GM19035 (cell line): Measurements from ENCODE around the gene WDR89.
A peak's percentile ranks its signal among the peaks of the same experiment; 100 is the strongest.
"Not testable (repeated sequence)": the region's sequence is repeated elsewhere in the genome, so short reads cannot be mapped to it uniquely, and the experiment has no call there.

Source experiments
- ATAC-seq: cut with Tn5 transposase; IDR thresholded peaks from one replicate; pipeline ENCODE4 v1.9.1; 2021; ENCODE audit not compliant: unreplicated experiment

WDR89 gene

GRCh38 chr14:63654936-63655335 lies 13.3 kb upstream of the WDR89 start:
- ATAC-seq = no peak

GRCh38 chr14:63654346-63654745 lies 12.7 kb upstream of the WDR89 start:
- no peak for ATAC-seq

GRCh38 chr14:63652406-63652805 lies 10.7 kb upstream of the WDR89 start:
- no peak for ATAC-seq

DNA sequence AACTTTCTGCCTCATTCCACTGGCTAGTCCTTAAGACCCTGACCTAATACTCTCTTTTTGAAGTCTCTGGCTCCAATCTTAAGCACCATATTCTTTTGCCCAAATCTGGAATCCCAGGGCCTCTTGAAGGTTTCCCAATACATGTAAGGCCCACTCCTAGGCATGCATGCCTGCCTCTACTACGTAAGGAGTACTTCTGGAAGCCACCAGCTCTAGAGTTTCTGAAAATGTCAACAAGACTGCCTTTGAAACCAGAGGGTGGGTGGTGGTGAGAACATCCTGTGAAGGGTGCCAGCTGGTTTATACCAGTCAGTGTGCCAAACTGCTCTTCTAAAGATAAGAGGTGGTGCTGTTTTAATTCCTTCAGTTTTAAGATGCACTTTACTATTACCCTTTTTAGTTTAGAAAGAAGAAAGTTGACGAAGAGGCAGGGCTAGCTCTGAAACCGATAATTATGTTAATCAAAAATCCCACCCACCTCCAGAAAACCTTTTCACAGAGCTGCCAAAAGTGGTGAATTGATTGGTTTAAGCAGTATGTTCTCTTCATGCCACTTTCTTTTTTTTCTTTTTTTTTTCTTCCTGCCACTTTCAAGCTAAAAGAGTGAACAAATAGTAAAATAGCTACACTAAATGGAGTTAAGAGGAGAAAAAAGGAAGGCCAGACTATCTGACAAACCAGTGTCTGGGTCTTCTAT lies 8.7 kb upstream of the WDR89 start:
- ATAC-seq = no peak

DNA sequence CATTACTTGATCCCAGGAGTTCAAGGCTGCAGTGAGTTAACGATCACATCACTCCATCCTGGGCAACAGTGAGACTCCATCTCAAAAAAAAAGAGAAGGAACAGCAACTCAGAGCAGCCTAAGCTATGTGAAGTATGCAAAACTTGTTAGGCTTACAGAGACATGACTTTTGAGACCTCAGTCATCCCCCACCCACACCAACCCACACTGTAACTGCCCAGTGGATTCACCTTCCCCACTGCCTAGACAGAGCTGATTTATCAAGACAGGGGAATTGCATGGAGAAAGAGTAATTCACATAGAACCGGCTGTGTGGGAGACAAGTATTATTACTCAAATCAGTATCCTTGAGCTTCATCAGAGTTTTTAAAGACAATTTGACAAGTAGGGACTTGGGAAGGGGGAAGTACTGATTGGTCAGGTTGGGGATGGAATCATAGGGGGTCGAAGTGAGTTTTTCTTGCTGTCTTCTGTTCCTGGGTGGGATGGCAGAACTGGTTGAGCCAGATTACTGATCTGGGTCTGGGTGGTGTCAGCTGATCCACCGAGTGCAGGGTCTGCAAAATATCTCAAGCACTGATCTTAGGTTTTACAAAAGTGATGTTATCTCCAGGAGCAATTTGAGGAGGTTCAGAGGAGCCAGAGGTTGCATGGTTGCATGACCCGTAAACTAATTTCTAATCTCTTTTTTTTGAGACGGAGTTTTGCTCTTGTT lies 6.2 kb upstream of the WDR89 start:
- no peak for ATAC-seq

- ATAC-seq = no peak
Measured at GRCh38 chr14:63644741-63645140, 3.1 kb upstream of the WDR89 start.

- ATAC-seq = no peak
Measured at GRCh38 chr14:63642656-63643382, 1.1 kb upstream of the WDR89 start.

- ATAC-seq = peak; percentile 64
Measured at GRCh38 chr14:63642229-63642611, 549 bp upstream of the WDR89 start.

GRCh38 chr14:63638493-63638892 lies 3.2 kb downstream of the WDR89 start:
- no peak for ATAC-seq

DNA sequence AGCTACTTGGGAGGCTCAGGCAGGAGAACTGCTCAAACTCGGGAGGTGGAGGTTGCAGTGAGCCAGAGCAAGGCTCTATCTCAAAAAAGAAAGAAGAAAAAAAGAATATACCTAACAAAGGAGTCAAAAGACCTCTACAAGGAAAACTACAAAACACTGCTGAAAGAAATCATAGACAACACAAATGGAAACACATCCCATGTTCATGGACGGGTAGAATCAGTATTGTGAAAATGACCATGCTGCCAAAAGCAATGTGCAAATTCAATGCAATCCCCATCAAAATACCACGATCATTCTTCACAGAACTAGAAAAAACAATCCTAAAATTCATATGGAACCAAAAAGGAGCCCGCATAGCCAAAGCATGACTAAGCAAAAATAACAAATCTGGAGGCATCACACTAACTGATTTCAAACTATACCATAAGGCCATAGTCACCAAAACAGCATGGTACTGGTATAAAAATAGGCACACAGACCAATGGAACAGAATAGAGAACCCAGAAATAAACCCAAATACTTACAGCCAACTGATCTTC lies 5.5 kb downstream of the WDR89 start:
- ATAC-seq = not testable (repeated sequence)

- ATAC-seq = no peak
Measured at GRCh38 chr14:63633801-63634200, 7.9 kb downstream of the WDR89 start.

GRCh38 chr14:63632932-63633514 lies 8.6 kb downstream of the WDR89 start:
- no peak for ATAC-seq

GRCh38 chr14:63624701-63625100 lies 17.0 kb downstream of the WDR89 start:
- ATAC-seq = no peak

DNA sequence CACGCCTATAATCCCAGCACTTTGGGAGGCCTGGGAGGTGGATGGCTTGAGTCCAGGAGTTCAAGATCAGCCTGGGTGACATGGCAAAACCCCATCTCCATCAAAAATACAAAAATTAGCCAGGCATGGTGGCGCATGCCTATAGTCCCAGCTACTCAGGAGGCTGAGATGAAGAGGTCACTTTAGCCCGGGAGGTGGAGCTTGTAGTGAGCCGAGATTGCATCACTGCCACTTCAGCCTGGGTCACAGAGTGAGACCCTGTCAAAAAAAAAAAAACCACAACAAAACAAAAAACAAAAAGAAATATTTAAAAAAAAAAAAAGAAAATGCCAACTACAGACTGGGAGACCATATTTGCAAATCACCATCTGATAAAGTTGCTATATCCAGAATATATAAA lies 17.5 kb downstream of the WDR89 start:
- no peak for ATAC-seq

- not testable (repeated sequence) for ATAC-seq
Measured at GRCh38 chr14:63621975-63622374, 19.7 kb downstream of the WDR89 start.

DNA sequence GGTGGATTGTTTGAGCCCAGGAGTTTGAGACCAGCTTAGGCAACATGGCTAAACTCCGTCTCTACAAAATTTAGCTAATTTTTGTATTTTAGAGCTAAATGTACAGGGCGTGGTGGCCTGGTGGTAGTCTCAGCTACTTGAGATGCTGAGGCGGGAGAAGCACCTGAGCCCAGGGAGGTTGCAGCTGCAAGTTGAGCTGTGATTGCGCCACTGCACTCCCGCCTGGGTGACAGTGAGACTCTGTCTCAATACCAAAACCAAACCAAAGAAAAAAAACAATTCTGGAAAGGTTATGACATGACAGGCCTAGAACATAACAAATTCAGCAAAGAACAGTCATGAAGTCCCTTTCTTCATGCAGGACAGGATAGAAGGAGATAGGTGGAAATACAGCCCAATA lies 25.7 kb downstream of the WDR89 start:
- no peak for ATAC-seq

DNA sequence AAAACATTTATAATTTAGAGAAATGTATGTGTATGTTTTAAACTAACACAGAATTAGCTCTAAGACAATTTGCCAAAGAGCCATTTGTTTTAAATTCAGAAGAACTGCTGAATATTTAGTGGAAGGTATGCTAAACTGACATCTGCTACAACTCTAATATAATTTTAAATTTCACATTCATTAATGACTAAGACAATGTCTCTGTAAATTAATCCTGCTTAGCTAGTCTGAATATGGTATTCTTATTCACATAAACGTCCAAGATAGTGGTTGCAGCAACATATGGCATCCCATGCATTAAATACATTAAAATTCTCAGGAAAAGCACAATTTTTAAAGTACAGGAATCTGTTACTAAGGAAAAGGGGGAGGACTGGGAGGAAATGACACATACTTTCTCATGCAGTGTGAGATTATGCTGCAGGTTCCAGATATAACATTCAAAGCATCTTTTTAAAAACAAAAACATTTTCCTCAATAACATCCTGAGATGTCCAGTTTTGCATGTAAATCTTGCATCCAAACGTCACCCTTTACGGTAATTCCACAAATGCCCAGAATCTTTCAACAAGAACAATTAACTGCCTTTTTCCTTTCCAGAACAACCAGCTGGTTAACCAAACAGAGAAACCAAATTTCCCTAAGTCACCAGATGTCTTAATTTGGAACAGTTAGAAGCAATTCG lies 26.9 kb downstream of the WDR89 start:
- ATAC-seq = no peak

GRCh38 chr14:63611078-63611477 lies 30.6 kb downstream of the WDR89 start:
- no peak for ATAC-seq

DNA sequence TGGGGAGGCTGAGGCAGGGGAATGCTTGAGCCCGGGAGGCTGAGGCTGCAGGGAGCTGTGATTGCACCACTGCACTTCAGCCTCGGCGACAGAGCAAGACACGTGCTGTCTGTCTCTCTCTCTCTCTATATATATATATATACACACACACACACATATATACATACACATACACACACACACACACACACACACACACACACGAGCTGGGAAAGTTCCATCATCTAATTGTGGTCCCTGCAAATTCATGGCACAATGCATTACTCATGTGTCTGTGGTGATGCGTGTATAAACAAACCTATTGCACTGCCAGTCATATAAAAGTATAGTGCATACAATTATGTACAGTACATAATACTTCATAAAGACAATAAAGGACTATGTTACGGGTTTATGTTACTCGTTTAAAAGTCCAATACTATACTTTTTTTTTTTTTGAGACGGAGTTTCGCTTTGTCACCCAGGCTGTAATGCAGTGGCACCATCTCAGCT lies 36.6 kb downstream of the WDR89 start:
- ATAC-seq = no peak

DNA sequence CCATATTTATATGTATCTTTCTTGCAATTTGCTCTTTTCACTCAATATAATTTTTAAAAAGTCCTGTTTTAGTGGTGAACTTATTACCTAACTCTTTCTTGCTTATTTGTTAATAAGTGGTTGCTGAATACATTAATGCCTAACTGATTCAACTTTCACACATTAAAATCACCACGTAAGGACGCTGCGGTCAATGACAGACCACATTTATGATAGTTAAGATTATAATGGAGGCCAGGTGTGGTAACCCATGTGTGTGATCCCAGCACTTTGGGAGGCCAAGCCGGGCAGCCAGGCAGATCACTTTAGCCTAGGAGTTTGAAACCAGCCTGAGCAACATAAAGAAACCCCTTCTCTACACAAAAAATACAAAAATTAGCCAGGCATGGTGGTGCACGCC lies 37.0 kb downstream of the WDR89 start:
- ATAC-seq = no peak
